ENCODE measurements around the gene LDB2.

Gene LDB2

GRCh38 chr4:16884673-16885460 lies 13.6 kb downstream of the LDB2 start:
- DNase-seq (ENCODE audit: low read depth in 2 of 2) = no peak

DNA sequence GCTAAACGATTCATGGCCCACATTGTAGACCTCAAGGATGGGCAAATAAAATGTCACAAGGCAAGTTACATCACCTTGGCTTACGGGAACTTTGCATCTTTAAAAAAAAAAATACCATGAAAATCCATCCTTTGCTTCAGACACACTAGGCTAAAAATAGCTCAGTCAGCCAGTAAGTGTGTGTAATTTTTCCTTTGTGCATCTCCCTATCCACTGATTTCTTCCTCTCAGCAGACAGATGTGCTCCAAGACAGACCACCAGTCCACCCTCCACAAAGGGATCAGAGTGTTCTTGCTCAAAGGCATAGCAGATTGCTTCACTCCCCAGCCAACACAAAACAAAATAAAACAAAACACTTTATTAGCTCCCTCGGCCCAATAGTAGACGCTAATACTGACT lies 14.6 kb downstream of the LDB2 start:
- DNase-seq (ENCODE audit: low read depth in 2 of 2) = no peak

DNA sequence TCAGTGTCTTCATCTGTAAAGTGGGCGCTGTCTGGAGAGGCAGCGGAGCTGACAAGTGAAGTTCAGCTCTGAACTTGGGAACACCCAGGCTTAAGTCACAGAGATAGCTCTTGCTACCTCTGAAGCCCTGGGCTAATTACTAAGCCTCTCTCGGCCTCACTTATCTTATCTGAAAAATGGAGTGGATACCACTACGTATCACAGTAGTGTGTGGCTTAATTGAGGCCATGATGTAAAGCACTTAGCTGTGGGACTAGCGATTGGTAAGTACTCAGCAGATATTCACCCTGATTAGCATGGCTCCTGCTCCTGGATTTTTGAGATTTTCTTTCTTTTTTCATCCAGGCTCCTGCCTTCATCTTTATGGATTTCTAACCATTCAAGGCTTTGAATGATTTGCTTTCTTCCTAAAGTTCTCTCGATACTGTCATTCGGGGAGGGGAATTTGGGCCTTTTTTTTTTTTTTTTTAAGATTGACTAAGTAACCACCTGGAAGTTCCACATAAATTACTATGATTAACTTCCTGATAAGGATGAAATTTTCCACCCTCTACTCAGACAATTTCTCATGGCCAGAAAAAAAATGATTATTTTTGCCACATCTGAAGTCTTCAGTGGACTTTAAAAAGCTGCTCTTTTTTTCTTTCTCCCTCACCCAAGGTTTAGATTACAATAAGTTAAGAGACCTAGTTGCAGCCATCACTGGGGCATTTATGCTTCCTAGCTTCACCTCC lies 17.1 kb downstream of the LDB2 start:
- no peak for DNase-seq (ENCODE audit: low read depth in 2 of 2)

DNA sequence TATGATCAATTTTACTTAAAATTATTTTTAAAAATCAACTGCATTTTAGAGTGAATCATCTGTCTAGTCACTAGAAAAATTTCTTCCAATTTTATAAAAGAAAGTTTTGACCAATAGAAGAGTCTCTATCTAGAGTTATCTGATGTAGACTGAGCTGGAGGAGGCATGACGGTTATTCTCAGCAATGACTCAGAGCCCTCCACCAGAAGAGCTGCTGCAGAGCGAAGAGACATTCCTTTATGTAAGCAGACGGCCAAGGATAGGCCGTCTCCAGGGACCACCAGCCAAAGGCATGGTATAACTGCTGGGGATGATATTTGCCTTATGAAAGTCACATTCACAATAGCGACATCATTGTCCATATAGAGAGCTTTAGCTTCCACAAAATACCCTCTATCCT lies 23.0 kb downstream of the LDB2 start:
- DNase-seq (ENCODE audit: low read depth in 2 of 2) = no peak

GRCh38 chr4:16869594-16870245 lies 28.7 kb downstream of the LDB2 start:
- DNase-seq (ENCODE audit: low read depth in 2 of 2) = no peak

DNA sequence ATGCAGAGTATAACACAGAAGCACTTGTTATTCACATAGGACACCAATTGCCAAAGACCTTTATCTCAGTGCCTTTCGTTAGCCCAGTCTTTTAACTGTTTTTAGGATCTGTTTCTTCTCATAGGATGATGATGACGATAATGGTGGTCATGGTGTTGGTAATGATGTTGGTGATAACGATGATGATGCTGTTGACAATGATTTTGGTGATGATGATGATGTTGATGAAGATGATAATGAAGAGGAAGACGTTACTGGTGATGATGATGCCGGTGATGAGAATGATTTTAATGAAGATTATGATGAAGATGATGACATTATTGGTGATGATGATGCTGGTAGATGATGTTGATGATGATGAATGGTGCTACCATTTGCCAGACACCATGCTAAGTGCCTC lies 29.8 kb downstream of the LDB2 start:
- DNase-seq (ENCODE audit: low read depth in 2 of 2) = no peak

DNA sequence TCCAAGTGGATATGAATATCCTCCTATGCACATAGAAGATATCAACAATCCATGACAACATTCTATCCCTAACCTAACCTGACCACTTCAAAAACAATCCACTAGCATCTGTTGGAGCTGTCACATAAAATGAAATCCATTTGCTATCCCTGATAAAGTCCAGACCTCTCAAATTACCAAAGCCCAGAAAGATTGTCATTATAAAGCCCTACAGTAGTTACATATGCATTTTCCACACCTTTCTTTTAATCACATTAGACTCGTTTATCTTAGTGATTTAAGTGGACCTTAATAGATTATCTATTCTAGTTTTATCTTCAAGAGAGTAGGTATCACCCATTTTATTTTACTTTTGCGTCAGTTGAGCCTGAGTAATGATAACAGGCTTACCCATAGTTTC lies 30.6 kb downstream of the LDB2 start:
- no peak for DNase-seq (ENCODE audit: low read depth in 2 of 2)

DNA sequence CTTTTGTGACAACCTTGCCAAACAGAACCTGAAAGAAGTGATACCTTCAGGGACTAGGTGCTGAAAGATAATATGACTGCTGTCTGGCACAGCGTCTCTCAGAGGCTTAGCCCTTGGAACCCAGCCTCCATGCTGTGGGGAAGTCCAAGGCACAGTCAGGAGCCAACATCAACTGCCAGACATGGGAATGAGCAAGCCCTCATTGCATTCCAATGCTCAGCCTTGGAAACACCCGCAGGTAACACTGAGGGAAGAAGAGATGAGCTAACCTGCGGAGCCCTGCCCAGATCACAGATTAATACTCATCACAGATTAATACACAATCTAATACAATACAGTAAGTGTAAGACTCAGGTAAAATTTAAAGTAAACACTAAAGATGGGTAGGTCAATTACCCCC lies 31.5 kb downstream of the LDB2 start:
- DNase-seq (ENCODE audit: low read depth in 2 of 2) = no peak

DNA sequence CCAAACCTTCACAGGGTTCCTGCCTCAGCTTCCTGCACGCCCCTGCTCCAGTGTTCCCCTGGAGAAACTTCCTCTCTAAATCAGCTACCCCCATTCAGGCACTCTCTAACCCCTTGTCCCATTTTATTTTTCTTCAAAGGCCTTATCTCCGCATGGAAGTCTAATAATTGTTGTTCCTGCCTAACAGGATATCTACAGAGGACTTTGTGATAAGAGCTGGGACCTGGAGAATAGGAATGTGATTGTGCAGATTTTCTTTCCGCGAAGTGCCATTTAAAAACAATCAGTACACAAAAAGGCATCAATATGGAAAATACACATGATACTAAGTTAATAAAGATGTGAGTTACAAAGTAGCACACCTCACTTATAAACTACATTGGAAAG lies 32.6 kb downstream of the LDB2 start:
- no peak for DNase-seq (ENCODE audit: low read depth in 2 of 2)

DNA sequence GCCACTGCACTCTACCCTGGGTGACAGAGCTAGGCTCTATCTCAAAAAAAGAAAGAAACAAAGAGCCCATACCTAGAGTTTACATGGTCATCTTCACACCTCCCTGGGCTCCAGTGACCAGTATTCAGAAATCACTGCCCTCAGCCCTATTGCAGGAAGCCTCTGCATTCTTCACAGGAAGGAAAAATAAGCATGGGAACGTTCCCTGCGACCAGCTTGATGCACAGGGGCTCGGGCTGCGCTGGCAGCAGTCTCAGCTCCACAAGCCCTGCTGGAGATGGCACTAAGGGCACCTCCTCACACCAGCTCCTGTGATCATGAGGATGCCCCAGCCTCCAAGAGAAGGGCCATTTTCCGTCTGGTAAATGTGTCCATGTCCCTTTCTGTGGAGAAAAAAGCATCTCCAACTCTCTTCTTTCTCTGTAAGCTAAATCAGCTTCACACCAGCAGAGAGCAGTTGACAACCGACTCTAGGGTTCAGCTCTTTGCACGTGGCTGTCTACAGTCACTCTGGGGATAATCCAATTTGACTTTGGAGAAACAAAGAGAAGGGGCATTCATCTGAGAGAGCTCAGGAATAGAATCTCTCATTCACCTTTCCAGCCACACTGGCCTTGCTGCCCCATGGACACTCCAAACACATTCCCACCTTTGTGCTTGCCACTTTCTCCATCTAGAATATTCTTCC lies 33.1 kb downstream of the LDB2 start:
- no peak for DNase-seq (ENCODE audit: low read depth in 2 of 2)

DNA sequence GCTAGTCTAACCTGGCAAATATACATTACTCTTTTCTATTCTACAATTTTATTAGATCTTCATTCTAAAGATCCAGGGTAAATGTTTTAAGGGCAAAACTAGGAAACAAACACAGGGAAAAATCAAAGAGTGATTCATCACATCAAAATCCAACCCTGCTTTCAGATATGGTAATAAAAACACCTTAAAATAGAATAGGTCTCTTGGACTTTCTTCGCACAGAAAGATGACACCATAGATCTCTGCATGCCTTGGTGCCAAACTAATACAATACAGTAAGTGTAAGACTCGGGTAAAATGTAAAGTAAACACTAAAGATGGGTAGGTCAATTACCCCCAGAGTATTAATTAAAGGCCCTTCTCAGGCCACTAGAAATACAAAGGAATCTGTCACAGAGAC lies 34.2 kb downstream of the LDB2 start:
- DNase-seq (ENCODE audit: low read depth in 2 of 2) = no peak

DNA sequence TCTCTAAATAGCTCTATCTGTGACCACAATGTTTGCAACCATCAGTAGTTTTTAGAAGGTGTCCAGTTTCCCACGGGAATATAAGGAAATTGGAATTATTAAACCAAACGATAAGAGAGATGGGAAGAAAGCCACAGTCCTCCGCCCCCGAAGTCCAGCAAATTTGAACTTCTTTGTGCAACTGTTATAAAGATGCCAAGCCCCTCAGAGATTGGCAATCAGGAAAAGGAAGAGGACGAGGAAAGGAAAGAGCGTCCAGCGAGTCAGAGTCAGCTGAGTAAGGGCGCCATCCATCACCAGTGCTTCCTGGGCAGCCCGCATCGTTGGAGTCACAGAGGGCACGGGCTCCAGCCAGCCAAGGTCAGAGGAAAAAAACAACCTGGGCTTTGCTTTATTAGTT lies 35.7 kb downstream of the LDB2 start:
- DNase-seq (ENCODE audit: low read depth in 2 of 2) = no peak

DNA sequence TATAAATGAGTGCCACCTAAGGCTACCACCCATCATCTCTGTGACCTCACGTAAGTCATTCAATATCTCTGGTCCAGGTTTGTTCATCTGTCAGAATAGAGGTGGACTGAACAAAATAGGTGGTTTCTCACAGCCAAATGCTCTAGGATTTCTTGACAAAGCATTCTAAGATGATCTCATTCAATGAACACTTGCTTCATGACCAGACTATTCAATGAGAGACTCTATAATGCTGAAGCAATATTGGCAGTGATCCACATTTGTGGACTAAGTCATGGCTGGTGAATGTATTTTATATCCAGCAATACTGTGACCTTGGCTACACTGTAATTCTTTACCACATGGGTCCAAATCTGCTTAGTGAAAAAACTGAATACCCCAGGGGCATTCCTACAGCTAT lies 37.9 kb downstream of the LDB2 start:
- DNase-seq (ENCODE audit: low read depth in 2 of 2) = no peak

DNA sequence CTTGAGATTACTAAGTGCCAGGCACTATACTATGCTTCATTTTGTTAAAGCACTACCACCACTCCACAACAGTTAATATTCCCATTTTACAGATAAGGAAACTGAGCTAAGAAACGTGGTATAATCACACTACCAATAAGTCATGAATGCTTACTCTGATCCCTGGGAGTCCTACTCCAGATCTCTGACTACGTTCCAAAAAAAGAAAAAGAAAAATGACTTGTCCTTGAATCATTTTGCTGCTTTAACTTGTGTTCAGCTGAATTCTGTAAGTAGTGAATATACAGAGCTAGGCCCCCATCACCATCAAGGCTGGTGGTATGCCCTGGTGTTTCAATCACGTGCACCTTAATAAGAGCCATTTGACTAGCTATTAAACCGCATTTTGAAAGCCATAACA lies 39.4 kb downstream of the LDB2 start:
- DNase-seq (ENCODE audit: low read depth in 2 of 2) = no peak

- no peak for DNase-seq (ENCODE audit: low read depth in 2 of 2)
Measured at GRCh38 chr4:16858275-16858752, 40.1 kb downstream of the LDB2 start.

DNA sequence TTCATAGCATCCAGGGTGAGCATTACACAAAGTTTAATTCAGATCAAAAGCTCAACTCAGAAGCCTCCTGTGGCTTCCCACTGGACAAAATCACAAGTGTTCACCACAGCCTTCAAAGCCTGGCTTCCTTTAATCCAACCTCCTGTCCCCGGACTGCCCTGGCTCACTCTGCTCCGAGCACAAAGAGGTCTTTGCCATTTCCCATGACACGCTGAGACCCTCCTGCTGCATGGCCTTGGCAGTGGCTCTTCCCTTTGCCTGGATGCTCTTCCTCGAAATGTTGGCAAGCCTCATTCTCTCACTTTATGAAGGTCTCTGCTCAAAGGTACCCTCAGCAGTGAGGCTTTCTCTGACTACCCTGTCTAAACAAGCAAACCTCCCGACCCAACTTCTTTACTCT lies 41.0 kb downstream of the LDB2 start:
- DNase-seq (ENCODE audit: low read depth in 2 of 2) = no peak

DNA sequence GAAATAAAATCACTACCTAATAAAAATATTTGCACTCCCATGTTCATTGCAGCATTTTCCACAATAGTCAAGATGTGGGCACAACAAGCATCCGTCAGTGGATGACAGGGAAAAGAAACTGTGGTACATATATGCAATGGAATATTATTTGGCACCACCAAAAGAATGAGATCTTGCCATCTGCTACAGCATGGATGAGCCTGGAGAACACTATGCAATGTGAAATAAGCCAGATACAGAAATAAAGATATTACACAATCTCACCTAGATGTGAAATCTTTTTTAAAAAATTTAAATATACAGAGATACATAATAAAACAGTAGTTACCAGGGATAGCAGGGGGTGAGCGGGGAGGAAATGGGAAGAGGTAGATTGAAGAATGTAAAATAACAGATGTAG lies 44.8 kb downstream of the LDB2 start:
- DNase-seq (ENCODE audit: low read depth in 2 of 2) = no peak

- DNase-seq (ENCODE audit: low read depth in 2 of 2) = no peak
Measured at GRCh38 chr4:16852644-16853043, 45.8 kb downstream of the LDB2 start.

GRCh38 chr4:16852228-16852627 lies 46.2 kb downstream of the LDB2 start:
- DNase-seq (ENCODE audit: low read depth in 2 of 2) = no peak

GRCh38 chr4:16846540-16847117 lies 51.8 kb downstream of the LDB2 start:
- no peak for DNase-seq (ENCODE audit: low read depth in 2 of 2)

- DNase-seq (ENCODE audit: low read depth in 2 of 2) = no peak
Measured at GRCh38 chr4:16844816-16845586, 53.4 kb downstream of the LDB2 start.
